Activated T-helper 2 cell treated with anti-CD3 and anti-CD28 coated beads, Interferon-gamma antibody, Interleukin-2, Interleukin-4, amounts not matched to agents 10 μg/mL and 5 μg/mL and 100 μg/mL, durations not matched to agents 14 hours and 24 hours and 36 hours (primary cell): ENCODE measurements around the gene SGMS1. TPM values are rescaled to one million over a fixed set of nuclear protein-coding genes. Genes with fewer than 3 reads are reported as not detected.

Experiments used
- DNase-seq: peaks from one replicate; pipeline ENCODE4 v3.0.0; 2021; ENCODE audit warnings: low spot score
- H3K27ac Mint-ChIP-seq: one replicate; pipeline ENCODE4 v1.8.0; 2021; ENCODE audit warnings: mixed read lengths
- H3K27me3 Mint-ChIP-seq: one replicate; pipeline ENCODE4 v1.8.0; 2021; ENCODE audit warnings: low read depth, mixed read lengths
- H3K36me3 Mint-ChIP-seq: one replicate; pipeline ENCODE4 v1.8.0; 2021; ENCODE audit warnings: low read depth, mixed read lengths
- H3K4me1 Mint-ChIP-seq: one replicate; pipeline ENCODE4 v1.8.0; 2021; ENCODE audit warnings: low read depth, mixed read lengths
- H3K4me3 Mint-ChIP-seq: one replicate; pipeline ENCODE4 v1.8.0; 2021; ENCODE audit warnings: low read depth, mild to moderate bottlenecking, moderate library complexity, mixed read lengths
- H3K9me3 Mint-ChIP-seq: one replicate; pipeline ENCODE4 v1.8.0; 2021; ENCODE audit warnings: mixed read lengths
- intact Hi-C: fragments of 100-400 bp; cut with micrococcal nuclease; formaldehyde crosslinking; loops from one replicate; pipeline ENCODE4 v1.15.1; 2023
- total RNA-seq: library from RNA; stranded (reverse); gene quantifications from 2 replicates; pipeline ENCODE4 v1.2.3, GENCODE V29; 2022

The SGMS1 gene
- total RNA-seq, 1 donor from 2014 or later, result 10.7 TPM

DNA sequence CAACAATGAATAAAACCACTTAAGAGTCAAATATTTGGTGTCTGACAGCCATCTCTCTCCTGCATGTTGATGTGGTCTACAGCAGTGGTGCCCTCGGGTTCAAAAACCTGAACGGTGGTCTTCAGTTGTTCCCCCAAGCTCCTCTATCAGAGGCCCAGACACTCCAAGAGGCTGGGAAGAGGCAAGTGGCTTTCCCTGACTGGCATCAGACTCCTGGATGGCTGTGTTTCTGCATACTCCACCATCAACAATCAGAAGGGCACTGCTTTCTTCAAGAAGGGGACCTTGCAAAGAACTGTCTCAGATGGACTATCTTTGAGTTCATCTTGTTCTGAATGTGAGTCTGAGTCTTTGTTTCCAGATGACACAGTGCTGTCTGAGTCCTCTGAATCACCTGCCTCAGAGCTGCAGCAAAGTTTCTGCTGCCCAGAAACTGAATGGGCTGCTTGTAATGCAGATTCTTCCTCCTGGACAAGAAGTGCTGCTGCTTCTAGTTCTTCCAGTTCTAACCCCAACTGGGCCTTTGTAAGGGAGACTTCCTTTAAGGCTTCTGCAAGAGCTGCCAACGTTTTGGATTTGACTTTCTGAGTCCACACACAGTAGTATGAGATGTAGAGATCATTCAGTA is 5.9 kb upstream of the SGMS1 start:
- intact Hi-C loops, result loop anchor here (1.0 to 10.0 kb wide), 4 partner anchors 8 to 1445 kb away; partner anchors contain the start of genes ASAH2B and TMEM273
- no peak for DNase-seq
- no peak overlapping the region for H3K27ac Mint-ChIP-seq
- no peak overlapping the region for H3K4me3 Mint-ChIP-seq
- peaks cover 62% of the 10 kb centered on the region for H3K27me3 Mint-ChIP-seq
- H3K9me3 Mint-ChIP-seq, result no peaks in the 10 kb centered on the region
- H3K36me3 Mint-ChIP-seq, result no peaks in the 10 kb centered on the region
- H3K4me1 Mint-ChIP-seq, result peaks cover 24% of the 10 kb centered on the region

DNA sequence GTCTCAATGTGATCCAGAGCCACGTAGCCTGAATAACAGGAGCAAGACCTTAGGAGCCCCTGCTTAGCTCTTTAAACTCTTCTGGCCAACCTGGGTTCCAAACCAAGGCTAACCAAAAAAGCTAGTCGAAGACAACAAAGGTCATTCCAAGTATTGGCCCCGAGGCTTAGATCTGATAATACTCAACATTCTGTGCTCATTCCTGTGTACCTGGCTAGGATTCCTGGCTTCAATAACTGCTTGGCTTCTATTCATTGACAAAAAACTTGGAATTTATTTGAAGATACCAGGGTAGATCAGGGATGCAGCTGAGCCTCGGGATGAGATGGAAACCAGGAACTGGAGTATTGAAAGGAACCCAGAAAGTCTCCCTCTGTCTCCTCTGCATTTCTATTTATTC is 4.1 kb upstream of the SGMS1 start:
- H3K27me3 Mint-ChIP-seq, result peaks cover 46% of the 10 kb centered on the region
- peaks cover 22% of the 10 kb centered on the region for H3K4me1 Mint-ChIP-seq
- H3K4me3 Mint-ChIP-seq, result no peak overlapping the region
- intact Hi-C loops, result loop anchor here (2.0 to 10.0 kb wide), 2 partner anchors 107 to 367 kb away; partner anchors contain the start of gene ASAH2B
- no peaks in the 10 kb centered on the region for H3K36me3 Mint-ChIP-seq
- H3K27ac Mint-ChIP-seq, result no peak overlapping the region
- no peaks in the 10 kb centered on the region for H3K9me3 Mint-ChIP-seq
- no peak for DNase-seq

DNA sequence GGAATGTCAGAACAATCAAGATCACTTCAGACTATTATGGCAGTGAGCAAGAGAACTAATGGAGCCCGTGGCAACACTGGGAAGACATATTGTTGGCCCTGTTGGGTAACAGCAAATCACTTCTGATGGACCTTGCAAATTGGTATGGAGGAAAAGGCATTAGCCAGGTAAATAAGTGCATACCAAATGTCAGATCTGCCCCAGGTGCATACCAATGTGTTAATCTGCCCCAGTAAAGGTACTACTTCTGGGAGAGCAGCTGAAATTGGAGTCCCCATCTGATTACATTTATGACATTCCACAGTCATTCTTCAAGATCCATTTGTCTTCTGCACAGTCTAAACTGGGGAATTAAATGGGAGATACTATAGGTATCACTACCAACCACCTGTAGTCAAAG is 3.7 kb upstream of the SGMS1 start:
- intact Hi-C loops, result loop anchor here (10.0 kb wide), 1 partner anchor 107 kb away; the partner anchor contains the start of gene ASAH2B
- H3K27me3 Mint-ChIP-seq, result peaks cover 41% of the 10 kb centered on the region
- no peaks in the 10 kb centered on the region for H3K36me3 Mint-ChIP-seq
- H3K4me1 Mint-ChIP-seq, result peaks cover 26% of the 10 kb centered on the region
- no peak overlapping the region for H3K27ac Mint-ChIP-seq
- DNase-seq, result no peak
- H3K9me3 Mint-ChIP-seq, result no peaks in the 10 kb centered on the region
- H3K4me3 Mint-ChIP-seq, result no peak overlapping the region

DNA sequence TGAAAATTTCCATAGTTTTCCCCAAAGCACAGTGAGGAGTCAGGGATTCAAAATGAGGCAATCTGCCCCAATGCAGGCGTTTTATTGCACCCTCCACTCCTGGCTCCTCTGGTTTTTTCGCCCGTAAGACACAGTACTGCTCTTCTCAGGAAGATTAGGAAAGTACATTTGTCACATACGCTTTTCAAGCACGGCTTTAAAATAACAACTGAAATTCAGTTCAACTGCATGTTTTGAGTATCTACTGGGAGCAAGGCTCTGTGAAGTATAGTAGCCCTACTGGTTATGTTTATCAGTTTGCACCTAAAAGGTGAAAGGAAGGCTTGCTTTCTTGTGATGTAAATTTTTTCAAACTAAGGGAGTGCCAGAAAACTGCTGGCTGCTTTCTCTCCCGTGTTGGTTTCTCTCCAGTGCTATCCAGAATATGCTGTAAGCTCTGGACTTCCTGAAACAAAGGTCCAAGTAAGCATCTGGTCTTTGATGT is 1.9 kb upstream of the SGMS1 start:
- Mint-ChIP-seq H3K4me3 (peak overlapping the region; percentile 83), H3K9me3 (no peaks in the 10 kb centered on the region), H3K27me3 (peaks cover 30% of the 10 kb centered on the region), H3K36me3 (no peaks in the 10 kb centered on the region), H3K27ac (peak overlapping the region; percentile 77), H3K4me1 (peaks cover 37% of the 10 kb centered on the region)
- intact Hi-C loops, result loop anchor here (1.0 to 10.0 kb wide), 2 partner anchors 85 to 109 kb away; partner anchors contain the start of gene ASAH2B
- DNase-seq, result no peak

DNA sequence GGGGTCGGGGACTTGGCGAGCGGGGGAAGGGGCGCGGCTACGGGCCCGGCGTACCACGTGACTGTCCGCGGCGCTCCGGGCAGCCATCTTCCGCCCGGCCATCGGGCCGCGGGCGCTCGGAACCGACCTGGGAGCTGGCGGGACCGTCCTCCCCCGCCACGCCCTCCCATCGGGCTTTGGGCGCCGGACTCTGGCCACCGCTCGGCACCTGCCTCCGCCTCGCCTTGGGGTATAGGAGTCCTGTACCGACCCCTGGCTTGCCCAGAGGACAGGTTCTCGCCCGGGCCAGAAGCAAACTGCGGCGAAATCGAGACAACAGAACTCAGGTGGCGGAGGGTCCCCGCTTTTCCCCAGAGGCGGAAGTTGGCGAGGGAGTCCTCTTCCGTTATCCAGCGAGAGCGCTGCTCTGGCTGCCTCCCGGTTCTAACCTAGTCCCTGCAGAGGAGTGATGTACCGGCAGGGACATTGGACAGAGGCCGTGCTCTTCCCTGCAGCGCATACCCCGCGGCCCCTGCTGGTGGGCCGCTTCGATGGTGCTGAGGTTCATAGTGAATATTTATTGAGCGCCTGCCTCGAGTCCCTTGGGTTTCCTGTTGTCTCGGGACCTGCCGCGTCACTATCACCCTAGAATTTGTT is 1.2 kb upstream of the SGMS1 start:
- H3K4me1 Mint-ChIP-seq, result peaks cover 36% of the 10 kb centered on the region
- H3K27ac Mint-ChIP-seq, result peak overlapping the region; percentile 77
- intact Hi-C loops, result loop anchor here (1.0 to 10.0 kb wide), 4 partner anchors 12 to 114 kb away; partner anchors contain the start of gene ASAH2B
- no peaks in the 10 kb centered on the region for H3K36me3 Mint-ChIP-seq
- peak; percentile 50 for DNase-seq
- peaks cover 24% of the 10 kb centered on the region for H3K27me3 Mint-ChIP-seq
- H3K9me3 Mint-ChIP-seq, result no peaks in the 10 kb centered on the region
- peak overlapping the region; percentile 83 for H3K4me3 Mint-ChIP-seq

DNA sequence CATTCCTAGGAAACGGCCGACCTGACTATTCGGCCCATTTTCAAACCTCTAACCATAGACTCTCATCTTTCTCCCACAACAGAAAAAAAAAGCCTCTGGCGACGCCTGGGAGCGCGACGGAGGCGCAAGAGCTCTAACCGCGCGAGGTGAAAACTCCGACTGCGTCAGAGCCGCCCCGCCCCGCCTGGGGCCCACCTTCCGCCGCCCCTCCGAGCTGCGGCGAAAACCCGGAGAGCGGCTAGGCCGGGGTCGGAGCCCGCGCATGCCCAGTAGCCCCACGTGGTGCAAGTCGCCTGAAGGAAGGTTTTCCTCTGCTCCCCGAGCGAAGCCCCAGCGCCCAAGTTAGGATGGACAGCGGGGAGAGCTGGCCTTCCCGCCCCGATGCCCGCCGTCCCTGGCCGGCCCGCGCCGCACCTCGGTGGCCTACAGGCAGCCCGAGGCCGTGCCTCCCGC is 683 bp upstream of the SGMS1 start:
- DNase-seq, result peak; percentile 93
- no peaks in the 10 kb centered on the region for H3K9me3 Mint-ChIP-seq
- peaks cover 23% of the 10 kb centered on the region for H3K27me3 Mint-ChIP-seq
- peaks cover 33% of the 10 kb centered on the region for H3K4me1 Mint-ChIP-seq
- peaks cover 3% of the 10 kb centered on the region for H3K36me3 Mint-ChIP-seq
- peak overlapping the region; percentile 95 for H3K27ac Mint-ChIP-seq
- intact Hi-C loops, result loop anchor here (1.0 to 10.0 kb wide), 3 partner anchors 13 to 113 kb away; partner anchors contain the start of gene ASAH2B
- H3K4me3 Mint-ChIP-seq, result peak overlapping the region; percentile 80

DNA sequence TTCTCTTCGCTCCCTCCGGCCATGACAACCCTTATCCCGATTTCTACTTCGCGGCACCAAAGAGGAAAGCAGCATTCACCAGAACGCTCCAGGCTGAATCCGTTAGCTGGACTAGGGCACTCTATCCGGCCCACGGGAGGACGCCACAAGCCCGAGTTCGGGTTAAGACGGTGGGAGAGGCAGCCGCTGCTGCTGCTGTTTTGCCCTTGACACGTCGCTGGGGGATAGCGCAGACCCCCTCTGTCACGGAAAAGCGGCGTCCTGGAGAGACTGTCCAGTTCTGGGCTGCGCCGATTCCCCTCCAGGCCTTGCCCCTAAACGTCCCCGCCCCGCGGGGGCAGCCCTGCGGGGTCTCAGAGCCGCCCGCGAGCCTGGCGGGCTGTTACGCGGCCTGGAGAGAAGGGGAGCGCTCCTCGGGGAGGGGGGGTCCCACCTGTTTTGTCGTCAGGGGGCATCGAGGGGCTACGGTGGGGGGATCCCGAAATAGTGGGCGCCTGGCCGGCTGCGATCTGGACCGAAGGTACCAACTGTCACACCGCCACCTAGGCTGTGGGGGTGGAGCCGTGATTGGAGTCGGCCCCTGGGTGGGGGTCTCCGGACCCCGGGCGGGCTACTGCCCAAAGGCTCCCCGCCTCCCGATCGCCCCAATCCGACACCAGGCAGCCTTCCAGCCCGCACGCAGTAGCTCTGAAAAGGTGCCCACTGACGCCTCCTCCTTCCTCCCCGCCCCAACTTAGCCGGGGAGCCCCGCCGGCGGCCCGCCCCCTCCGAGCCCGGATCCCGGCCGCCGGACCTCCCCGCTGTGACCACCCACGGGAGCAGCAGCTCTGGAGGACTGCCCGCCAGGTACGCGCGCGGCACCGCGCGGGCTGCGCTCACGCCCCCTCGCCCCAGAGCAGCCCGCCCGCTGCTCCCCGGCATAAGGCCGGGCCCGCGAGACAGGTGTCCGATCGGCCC is 772 bp downstream of the SGMS1 start:
- peaks cover 12% of the 10 kb centered on the region for H3K27me3 Mint-ChIP-seq
- no peaks in the 10 kb centered on the region for H3K9me3 Mint-ChIP-seq
- peak overlapping the region; percentile 65 for H3K27ac Mint-ChIP-seq
- H3K4me3 Mint-ChIP-seq, result peak overlapping the region; percentile 81
- DNase-seq, result peak; percentile 30
- peaks cover 35% of the 10 kb centered on the region for H3K4me1 Mint-ChIP-seq
- intact Hi-C loops, result loop anchor here (1.0 to 10.0 kb wide), 2 partner anchors 112 to 115 kb away; partner anchors contain the start of gene ASAH2B
- H3K36me3 Mint-ChIP-seq, result peaks cover 3% of the 10 kb centered on the region

DNA sequence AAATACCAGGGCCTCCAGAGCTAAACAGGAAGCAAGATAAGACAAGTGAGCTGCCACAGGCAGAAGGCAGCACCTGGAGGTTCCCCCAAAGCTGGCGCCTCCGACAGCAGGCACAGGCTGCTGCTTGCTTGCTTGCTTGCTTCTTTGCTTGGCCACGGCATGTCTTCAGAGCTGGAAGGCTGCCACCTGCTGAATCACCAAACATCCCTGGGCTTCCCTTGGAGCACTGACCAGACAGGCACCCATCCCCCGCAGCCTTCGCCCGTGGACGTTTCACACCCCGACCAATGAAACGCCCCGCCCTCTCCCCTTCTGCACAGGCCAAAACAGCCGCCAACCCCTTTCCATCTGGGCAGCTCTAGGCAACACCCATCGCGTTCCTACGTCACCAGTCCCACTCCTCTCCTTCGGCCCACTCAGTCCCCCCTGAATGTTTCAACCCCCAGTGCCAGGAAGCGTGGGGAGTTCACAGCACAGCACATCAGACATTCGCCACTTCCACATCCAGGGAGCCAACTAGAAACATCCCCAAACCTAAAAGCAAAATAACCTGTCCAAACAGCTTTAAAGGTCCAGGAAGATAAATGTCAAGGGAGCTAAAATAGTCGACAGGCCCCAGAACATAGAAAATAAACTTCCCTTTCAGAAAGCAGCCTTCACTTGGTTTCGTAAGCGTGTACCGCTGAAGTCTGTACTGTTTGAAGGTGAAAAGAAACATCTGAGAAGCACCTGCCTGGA is 1.6 kb downstream of the SGMS1 start:
- Mint-ChIP-seq H3K27me3 (peaks cover 7% of the 10 kb centered on the region), H3K4me3 (peak overlapping the region; percentile 81), H3K9me3 (no peaks in the 10 kb centered on the region), H3K27ac (peak overlapping the region; percentile 65), H3K4me1 (peaks cover 35% of the 10 kb centered on the region), H3K36me3 (peaks cover 3% of the 10 kb centered on the region)
- intact Hi-C loops, result loop anchor here (1.0 to 10.0 kb wide), 2 partner anchors 113 to 114 kb away; partner anchors contain the start of gene ASAH2B
- DNase-seq, result peak; percentile 33

DNA sequence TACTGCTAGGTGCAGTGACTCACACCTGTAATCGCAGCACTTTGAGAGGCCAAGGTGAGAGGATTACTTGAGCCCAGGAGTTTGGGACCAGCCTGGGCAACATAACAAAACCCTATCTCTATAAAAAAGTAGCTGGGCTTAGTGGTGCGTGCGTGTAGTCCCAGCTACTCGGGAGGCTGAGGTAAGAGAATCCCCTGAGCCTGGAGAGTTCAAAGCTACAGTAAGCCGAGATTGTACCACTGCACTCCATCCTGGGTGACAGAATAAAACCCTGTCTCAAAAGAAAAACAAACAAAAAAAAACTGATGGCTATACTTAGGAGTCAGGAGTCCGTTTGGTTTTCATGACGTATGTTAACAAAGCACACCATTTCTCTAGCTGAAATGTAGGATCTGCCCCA is 2.9 kb downstream of the SGMS1 start:
- intact Hi-C loops, result loop anchor here (10.0 kb wide), 1 partner anchor 114 kb away; the partner anchor contains the start of gene ASAH2B
- peaks cover 4% of the 10 kb centered on the region for H3K27me3 Mint-ChIP-seq
- peaks cover 3% of the 10 kb centered on the region for H3K36me3 Mint-ChIP-seq
- H3K4me1 Mint-ChIP-seq, result peaks cover 33% of the 10 kb centered on the region
- H3K27ac Mint-ChIP-seq, result no peak overlapping the region
- H3K9me3 Mint-ChIP-seq, result no peaks in the 10 kb centered on the region
- no peak for DNase-seq
- H3K4me3 Mint-ChIP-seq, result no peak overlapping the region

DNA sequence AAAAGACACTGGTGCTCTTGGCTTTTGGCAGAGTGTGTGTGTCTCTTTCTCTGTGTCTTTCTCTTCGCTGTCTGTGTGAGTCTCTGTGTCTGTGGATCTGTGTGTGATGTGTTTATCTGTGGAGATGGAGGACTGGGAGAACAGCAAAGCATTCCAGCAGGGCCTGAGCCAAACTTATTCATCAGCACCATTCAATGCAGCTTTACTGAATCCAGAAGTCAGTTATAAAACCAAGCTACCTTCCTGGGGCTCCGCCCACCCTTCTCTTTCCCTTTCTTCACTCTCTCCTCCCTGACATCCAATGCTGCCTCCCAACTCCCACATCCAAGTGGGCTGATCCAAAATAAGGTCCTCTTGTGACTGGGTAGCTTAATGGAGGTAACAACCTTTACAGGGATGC is 3.9 kb downstream of the SGMS1 start:
- Mint-ChIP-seq H3K36me3 (peaks cover 3% of the 10 kb centered on the region), H3K27ac (no peak overlapping the region), H3K4me1 (peaks cover 25% of the 10 kb centered on the region), H3K27me3 (peaks cover 4% of the 10 kb centered on the region), H3K4me3 (no peak overlapping the region), H3K9me3 (no peaks in the 10 kb centered on the region)
- intact Hi-C loops, result loop anchor here (10.0 kb wide), 1 partner anchor 115 kb away; the partner anchor contains the start of gene ASAH2B
- DNase-seq, result no peak

DNA sequence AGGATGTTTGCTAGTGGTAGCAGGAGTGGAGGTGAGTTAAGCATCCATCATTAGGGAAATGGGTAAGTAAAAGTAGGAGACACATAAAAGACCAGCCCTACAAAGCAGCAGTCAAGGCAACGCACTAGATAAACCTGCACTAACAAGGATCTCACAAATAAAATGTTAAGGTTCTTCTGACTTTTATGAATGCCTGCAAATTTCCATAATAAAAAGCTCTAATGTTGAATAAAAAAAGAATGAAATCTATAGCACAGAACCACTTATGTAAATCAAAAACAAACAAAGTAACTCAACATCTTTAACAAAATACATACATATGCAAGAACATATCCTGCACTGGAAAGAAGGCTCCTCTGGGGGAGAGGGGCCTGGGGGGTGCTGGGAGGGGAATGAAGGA is 4.6 kb downstream of the SGMS1 start:
- Mint-ChIP-seq H3K27me3 (peaks cover 4% of the 10 kb centered on the region), H3K4me1 (peaks cover 25% of the 10 kb centered on the region), H3K9me3 (no peaks in the 10 kb centered on the region), H3K36me3 (peaks cover 3% of the 10 kb centered on the region), H3K27ac (no peak overlapping the region), H3K4me3 (no peak overlapping the region)
- intact Hi-C loops, result no loop called here
- no peak for DNase-seq
